ENCODE results near the gene GNAO1. TPM values are rescaled to one million over a fixed set of nuclear protein-coding genes. Genes with fewer than 3 reads are reported as not detected.

GNAO1 gene
- total RNA-seq, 2 donors from 2014 or later = 6.1 to 23.6 TPM

- Histone ChIP-seq H3K36me3 (peaks cover 0 to 5% of the 10 kb centered on the region in 2 donors), H3K27ac (no peak overlapping the region), H3K27me3 (replicated peaks; ENCODE audit: insufficient read depth) (no peaks in the 10 kb centered on the region), H3K9me3 (no peaks in the 10 kb centered on the region), H3K4me1 (replicated peaks) (no peaks in the 10 kb centered on the region), H3K4me3 (no peak overlapping the region)
- intact Hi-C loops (cut with DNase I) = no loop called here
- no peak for DNase-seq (ENCODE audit: low spot score)
- TF ChIP-seq CTCF (IDR thresholded peaks at IDR 0.05) (no peak), POLR2AphosphoS5 (IDR thresholded peaks at IDR 0.05) (no peak), POLR2A (IDR thresholded peaks at IDR 0.05) (no peak)
- 67% methylated on average over 2 of the region's 2 CpGs for WGBS
Observed at GRCh38 chr16:56399047-56399446, 207.8 kb downstream of the GNAO1 start.

GRCh38 chr16:56399486-56399885 is 208.2 kb downstream of the GNAO1 start:
- DNase-seq (ENCODE audit: low spot score) = no peak
- H3K27me3 ChIP-seq (replicated peaks; ENCODE audit: insufficient read depth) = no peaks in the 10 kb centered on the region
- WGBS = 93% methylated on average over 2 of the region's 2 CpGs
- H3K36me3 ChIP-seq = peaks cover 0 to 5% of the 10 kb centered on the region in 2 donors
- no peak for TF ChIP-seq POLR2A (IDR thresholded peaks at IDR 0.05)
- TF ChIP-seq CTCF (IDR thresholded peaks at IDR 0.05) = no peak
- TF ChIP-seq POLR2AphosphoS5 (IDR thresholded peaks at IDR 0.05) = no peak
- no peaks in the 10 kb centered on the region for H3K4me1 ChIP-seq (replicated peaks)
- H3K27ac ChIP-seq = no peak overlapping the region
- intact Hi-C loops (cut with DNase I) = no loop called here
- H3K4me3 ChIP-seq = no peak overlapping the region
- no peaks in the 10 kb centered on the region for H3K9me3 ChIP-seq

GRCh38 chr16:56400458-56400857 is 209.2 kb downstream of the GNAO1 start:
- no peak overlapping the region for H3K27ac ChIP-seq
- no peak overlapping the region for H3K4me3 ChIP-seq
- TF ChIP-seq POLR2AphosphoS5 (IDR thresholded peaks at IDR 0.05) (no peak), POLR2A (IDR thresholded peaks at IDR 0.05) (no peak), CTCF (IDR thresholded peaks at IDR 0.05) (no peak)
- no peaks in the 10 kb centered on the region for H3K4me1 ChIP-seq (replicated peaks)
- no peak for DNase-seq (ENCODE audit: low spot score)
- 70% methylated on average over 5 of the region's 5 CpGs for WGBS
- no peaks in the 10 kb centered on the region for H3K9me3 ChIP-seq
- H3K36me3 ChIP-seq = peaks cover 0 to 5% of the 10 kb centered on the region in 2 donors
- intact Hi-C loops (cut with DNase I) = no loop called here
- H3K27me3 ChIP-seq (replicated peaks; ENCODE audit: insufficient read depth) = no peaks in the 10 kb centered on the region

GRCh38 chr16:56401482-56401881 is 210.2 kb downstream of the GNAO1 start:
- intact Hi-C loops (cut with DNase I) = no loop called here

More at GRCh38 chr16:56401482-56401881, 210.2 kb downstream of the GNAO1 start:
- WGBS = 77% methylated on average over 5 of the region's 5 CpGs
- no peaks in the 10 kb centered on the region for H3K9me3 ChIP-seq
- TF ChIP-seq POLR2AphosphoS5 (IDR thresholded peaks at IDR 0.05) = no peak
- TF ChIP-seq CTCF (IDR thresholded peaks at IDR 0.05) = no peak
- no peak for TF ChIP-seq POLR2A (IDR thresholded peaks at IDR 0.05)
- H3K4me3 ChIP-seq = no peak overlapping the region
- no peaks in the 10 kb centered on the region for H3K27me3 ChIP-seq (replicated peaks; ENCODE audit: insufficient read depth)
- no peak for DNase-seq (ENCODE audit: low spot score)
- no peaks in the 10 kb centered on the region for H3K4me1 ChIP-seq (replicated peaks)
- H3K36me3 ChIP-seq = peaks cover 0 to 5% of the 10 kb centered on the region in 2 donors
- H3K27ac ChIP-seq = no peak overlapping the region
